Measurements from ENCODE around the gene KIRREL3.

Gene KIRREL3

DNA sequence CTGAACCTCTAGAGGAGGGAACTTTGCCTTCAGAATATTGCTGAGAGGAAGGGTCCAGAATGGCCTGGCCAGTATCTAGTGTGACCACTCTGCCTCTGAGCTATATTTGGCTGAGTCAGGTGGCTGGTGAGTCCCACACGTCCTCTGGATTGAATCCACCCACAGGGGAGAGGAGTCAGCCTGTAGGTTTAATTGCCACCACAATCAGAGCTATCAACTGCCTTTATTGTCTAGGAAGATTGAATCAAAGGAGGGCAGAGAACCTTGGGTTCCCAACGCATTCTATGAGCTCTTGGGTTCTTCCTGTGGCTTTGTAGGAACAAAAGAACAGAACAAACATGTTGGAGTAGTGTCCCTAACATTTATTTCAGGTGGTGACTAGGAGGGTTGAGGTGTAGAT lies 577.4 kb downstream of the KIRREL3 start:
- Histone ChIP-seq H3K4me3 (replicated peaks; ENCODE audit: insufficient read depth, low read length) (no peak overlapping the region), H3K27me3 (ENCODE audit: insufficient read depth, poor library complexity, severe bottlenecking) (no peaks in the 10 kb centered on the region), H3K27ac (replicated peaks) (no peak overlapping the region)
- no peak for DNase-seq (ENCODE audit: low read depth in 1 of 2, low spot score in 1 of 2)
- TF ChIP-seq POLR2AphosphoS5 (IDR thresholded peaks at IDR 0.05; ENCODE audit: low read depth): no peak
- no peak for TF ChIP-seq GABPA (IDR thresholded peaks at IDR 0.05; ENCODE audit: low read depth)
- TF ChIP-seq, protein P1, sequence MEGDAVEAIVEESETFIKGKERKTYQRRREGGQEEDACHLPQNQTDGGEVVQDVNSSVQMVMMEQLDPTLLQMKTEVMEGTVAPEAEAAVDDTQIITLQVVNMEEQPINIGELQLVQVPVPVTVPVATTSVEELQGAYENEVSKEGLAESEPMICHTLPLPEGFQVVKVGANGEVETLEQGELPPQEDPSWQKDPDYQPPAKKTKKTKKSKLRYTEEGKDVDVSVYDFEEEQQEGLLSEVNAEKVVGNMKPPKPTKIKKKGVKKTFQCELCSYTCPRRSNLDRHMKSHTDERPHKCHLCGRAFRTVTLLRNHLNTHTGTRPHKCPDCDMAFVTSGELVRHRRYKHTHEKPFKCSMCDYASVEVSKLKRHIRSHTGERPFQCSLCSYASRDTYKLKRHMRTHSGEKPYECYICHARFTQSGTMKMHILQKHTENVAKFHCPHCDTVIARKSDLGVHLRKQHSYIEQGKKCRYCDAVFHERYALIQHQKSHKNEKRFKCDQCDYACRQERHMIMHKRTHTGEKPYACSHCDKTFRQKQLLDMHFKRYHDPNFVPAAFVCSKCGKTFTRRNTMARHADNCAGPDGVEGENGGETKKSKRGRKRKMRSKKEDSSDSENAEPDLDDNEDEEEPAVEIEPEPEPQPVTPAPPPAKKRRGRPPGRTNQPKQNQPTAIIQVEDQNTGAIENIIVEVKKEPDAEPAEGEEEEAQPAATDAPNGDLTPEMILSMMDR (IDR thresholded peaks at IDR 0.05; ENCODE audit: insufficient read depth, low read length): no peak
- TF ChIP-seq SPI1 (IDR thresholded peaks at IDR 0.05; ENCODE audit: borderline replicate concordance, low read depth): no peak
- TF ChIP-seq, protein P2, sequence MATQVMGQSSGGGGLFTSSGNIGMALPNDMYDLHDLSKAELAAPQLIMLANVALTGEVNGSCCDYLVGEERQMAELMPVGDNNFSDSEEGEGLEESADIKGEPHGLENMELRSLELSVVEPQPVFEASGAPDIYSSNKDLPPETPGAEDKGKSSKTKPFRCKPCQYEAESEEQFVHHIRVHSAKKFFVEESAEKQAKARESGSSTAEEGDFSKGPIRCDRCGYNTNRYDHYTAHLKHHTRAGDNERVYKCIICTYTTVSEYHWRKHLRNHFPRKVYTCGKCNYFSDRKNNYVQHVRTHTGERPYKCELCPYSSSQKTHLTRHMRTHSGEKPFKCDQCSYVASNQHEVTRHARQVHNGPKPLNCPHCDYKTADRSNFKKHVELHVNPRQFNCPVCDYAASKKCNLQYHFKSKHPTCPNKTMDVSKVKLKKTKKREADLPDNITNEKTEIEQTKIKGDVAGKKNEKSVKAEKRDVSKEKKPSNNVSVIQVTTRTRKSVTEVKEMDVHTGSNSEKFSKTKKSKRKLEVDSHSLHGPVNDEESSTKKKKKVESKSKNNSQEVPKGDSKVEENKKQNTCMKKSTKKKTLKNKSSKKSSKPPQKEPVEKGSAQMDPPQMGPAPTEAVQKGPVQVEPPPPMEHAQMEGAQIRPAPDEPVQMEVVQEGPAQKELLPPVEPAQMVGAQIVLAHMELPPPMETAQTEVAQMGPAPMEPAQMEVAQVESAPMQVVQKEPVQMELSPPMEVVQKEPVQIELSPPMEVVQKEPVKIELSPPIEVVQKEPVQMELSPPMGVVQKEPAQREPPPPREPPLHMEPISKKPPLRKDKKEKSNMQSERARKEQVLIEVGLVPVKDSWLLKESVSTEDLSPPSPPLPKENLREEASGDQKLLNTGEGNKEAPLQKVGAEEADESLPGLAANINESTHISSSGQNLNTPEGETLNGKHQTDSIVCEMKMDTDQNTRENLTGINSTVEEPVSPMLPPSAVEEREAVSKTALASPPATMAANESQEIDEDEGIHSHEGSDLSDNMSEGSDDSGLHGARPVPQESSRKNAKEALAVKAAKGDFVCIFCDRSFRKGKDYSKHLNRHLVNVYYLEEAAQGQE (IDR thresholded peaks at IDR 0.05; ENCODE audit: insufficient replicate concordance, low read depth): no peak

DNA sequence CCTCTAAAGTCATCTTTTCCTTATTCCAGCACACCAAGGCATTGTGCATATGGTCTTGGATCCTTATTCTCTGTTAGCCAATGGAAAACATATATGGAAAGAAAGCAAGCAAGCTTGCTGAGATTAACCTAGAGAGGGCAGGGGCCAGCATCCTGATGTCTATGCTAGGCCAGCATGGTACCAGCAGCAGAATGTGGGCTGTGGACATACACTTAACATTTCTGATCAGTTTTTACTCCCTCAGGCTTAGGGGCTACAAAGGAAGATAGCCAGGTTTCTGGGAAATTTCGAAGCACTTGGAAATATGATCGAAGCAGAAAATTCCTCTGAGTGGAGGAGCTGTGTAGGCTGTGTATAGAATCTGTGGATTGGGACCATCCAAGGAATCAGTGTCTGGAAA lies 578.1 kb downstream of the KIRREL3 start:
- no peak for DNase-seq (ENCODE audit: low read depth in 1 of 2, low spot score in 1 of 2)
- TF ChIP-seq GABPA (IDR thresholded peaks at IDR 0.05; ENCODE audit: low read depth) (no peak), POLR2AphosphoS5 (IDR thresholded peaks at IDR 0.05; ENCODE audit: low read depth) (no peak; the same call in 1 of the 2 replicates), SPI1 (IDR thresholded peaks at IDR 0.05; ENCODE audit: borderline replicate concordance, low read depth) (no peak)
- TF ChIP-seq, protein P2 (IDR thresholded peaks at IDR 0.05; ENCODE audit: insufficient replicate concordance, low read depth): no peak
- TF ChIP-seq, protein P1 (IDR thresholded peaks at IDR 0.05; ENCODE audit: insufficient read depth, low read length): no peak
- no peak overlapping the region for H3K4me3 ChIP-seq (replicated peaks; ENCODE audit: insufficient read depth, low read length)
- H3K27ac ChIP-seq (replicated peaks): no peak overlapping the region
- H3K27me3 ChIP-seq (ENCODE audit: insufficient read depth, poor library complexity, severe bottlenecking): no peaks in the 10 kb centered on the region

DNA sequence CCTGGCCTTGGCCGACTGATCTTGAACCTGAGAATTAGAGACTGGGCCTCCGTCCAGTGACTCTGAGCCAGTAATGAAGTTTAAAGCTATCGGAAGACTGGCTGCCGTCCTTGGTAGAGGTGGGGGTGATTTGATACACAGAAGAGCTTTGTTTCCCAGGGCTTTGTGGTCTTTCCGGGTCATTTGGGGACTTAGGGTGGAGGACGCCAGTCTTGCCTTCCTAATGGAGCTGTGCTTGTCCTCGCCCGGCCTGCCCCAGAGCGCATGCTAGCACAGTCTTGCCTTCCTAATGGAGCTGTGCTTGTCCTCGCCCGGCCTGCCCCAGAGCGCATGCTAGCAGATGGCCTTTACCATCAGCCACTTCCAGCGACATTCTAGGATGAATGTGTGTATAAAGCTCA lies 579.3 kb downstream of the KIRREL3 start:
- H3K27ac ChIP-seq (replicated peaks): no peak overlapping the region; the same call in 1 of the 2 replicates
- no peak overlapping the region for H3K4me3 ChIP-seq (replicated peaks; ENCODE audit: insufficient read depth, low read length)
- no peaks in the 10 kb centered on the region for H3K27me3 ChIP-seq (ENCODE audit: insufficient read depth, poor library complexity, severe bottlenecking)
- TF ChIP-seq, protein P1 (IDR thresholded peaks at IDR 0.05; ENCODE audit: insufficient read depth, low read length): no peak
- TF ChIP-seq, protein P2 (IDR thresholded peaks at IDR 0.05; ENCODE audit: insufficient replicate concordance, low read depth): no peak
- TF ChIP-seq SPI1 (IDR thresholded peaks at IDR 0.05; ENCODE audit: borderline replicate concordance, low read depth) (no peak), POLR2AphosphoS5 (IDR thresholded peaks at IDR 0.05; ENCODE audit: low read depth) (no peak)
- no peak for DNase-seq (ENCODE audit: low read depth in 1 of 2, low spot score in 1 of 2)

All from HL-60 (cell line).